Astrocyte of the spinal cord (primary cell): Measurements from ENCODE around the gene PAK5.

Source experiments
- DNase-seq: peaks from one replicate; pipeline ENCODE4 v3.0.0; 2011; ENCODE audit warnings: low read depth, low spot score
- H3K4me3 ChIP-seq: 2 replicates; pipeline ENCODE4 v1.5.1; 2011; ENCODE audit warnings: low read depth, mild to moderate bottlenecking, low read length, moderate library complexity
- in situ Hi-C: cut with HindIII; loops from 2 replicates; pipeline ENCODE4 v1.10.0; 2017; ENCODE audit warnings: low sequenced_read_pairs
- TF ChIP-seq, protein P1 (sequence below): IDR thresholded peaks from 2 replicates; pipeline ENCODE4 v1.5.1; 2012; ENCODE audit warnings: low read depth, mild to moderate bottlenecking, low read length, inconsistent platforms

The PAK5 gene

GRCh38 chr20:9761476-9761875 lies 77.4 kb downstream of the PAK5 start:
- no peak for DNase-seq
- no peak overlapping the region for H3K4me3 ChIP-seq
- TF ChIP-seq, protein P1, sequence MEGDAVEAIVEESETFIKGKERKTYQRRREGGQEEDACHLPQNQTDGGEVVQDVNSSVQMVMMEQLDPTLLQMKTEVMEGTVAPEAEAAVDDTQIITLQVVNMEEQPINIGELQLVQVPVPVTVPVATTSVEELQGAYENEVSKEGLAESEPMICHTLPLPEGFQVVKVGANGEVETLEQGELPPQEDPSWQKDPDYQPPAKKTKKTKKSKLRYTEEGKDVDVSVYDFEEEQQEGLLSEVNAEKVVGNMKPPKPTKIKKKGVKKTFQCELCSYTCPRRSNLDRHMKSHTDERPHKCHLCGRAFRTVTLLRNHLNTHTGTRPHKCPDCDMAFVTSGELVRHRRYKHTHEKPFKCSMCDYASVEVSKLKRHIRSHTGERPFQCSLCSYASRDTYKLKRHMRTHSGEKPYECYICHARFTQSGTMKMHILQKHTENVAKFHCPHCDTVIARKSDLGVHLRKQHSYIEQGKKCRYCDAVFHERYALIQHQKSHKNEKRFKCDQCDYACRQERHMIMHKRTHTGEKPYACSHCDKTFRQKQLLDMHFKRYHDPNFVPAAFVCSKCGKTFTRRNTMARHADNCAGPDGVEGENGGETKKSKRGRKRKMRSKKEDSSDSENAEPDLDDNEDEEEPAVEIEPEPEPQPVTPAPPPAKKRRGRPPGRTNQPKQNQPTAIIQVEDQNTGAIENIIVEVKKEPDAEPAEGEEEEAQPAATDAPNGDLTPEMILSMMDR = no peak
- in situ Hi-C loops = no loop called here

- no peak for DNase-seq
- in situ Hi-C loops = no loop called here
- TF ChIP-seq, protein P1 = no peak
Observed at GRCh38 chr20:9759392-9759791, 79.5 kb downstream of the PAK5 start.

GRCh38 chr20:9758752-9759151 lies 80.1 kb downstream of the PAK5 start:
- in situ Hi-C loops = no loop called here
- DNase-seq = no peak
- H3K4me3 ChIP-seq = no peak overlapping the region
- TF ChIP-seq, protein P1 = no peak

More at GRCh38 chr20:9759392-9759791, 79.5 kb downstream of the PAK5 start:
- no peak overlapping the region for H3K4me3 ChIP-seq

GRCh38 chr20:9756660-9757059 lies 82.2 kb downstream of the PAK5 start:
- H3K4me3 ChIP-seq = no peak overlapping the region
- in situ Hi-C loops = no loop called here
- DNase-seq = no peak
- TF ChIP-seq, protein P1 = no peak

GRCh38 chr20:9755301-9755700 lies 83.6 kb downstream of the PAK5 start:
- TF ChIP-seq, protein P1 = no peak
- H3K4me3 ChIP-seq = no peak overlapping the region
- DNase-seq = no peak
- in situ Hi-C loops = no loop called here

DNA sequence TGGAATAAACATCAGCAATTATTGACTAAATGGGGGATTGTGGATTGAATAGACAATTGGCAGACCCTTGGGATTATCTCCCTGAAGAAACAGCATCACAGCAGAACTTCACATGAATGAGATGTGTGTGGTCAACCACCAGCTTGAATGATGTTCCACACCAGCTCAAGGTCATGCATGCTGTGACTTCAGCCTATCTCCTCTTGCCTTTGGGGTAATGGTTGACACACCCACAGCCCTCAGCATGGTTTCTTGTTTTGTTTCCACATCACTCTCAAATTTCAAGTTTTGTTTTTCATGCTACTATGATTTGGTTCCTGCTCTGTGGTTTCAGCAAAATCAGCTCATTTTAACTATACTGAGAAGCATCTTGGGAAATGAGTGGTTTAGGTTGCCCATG lies 94.3 kb downstream of the PAK5 start:
- no peak overlapping the region for H3K4me3 ChIP-seq
- no peak for DNase-seq
- in situ Hi-C loops = no loop called here
- TF ChIP-seq, protein P1 = no peak

- H3K4me3 ChIP-seq = no peak overlapping the region
- no peak for DNase-seq
- TF ChIP-seq, protein P1 = no peak
- in situ Hi-C loops = no loop called here
Observed at GRCh38 chr20:9743871-9744270, 95.0 kb downstream of the PAK5 start.
